Coronary artery (tissue), 2 donors: ENCODE data around the gene USB1.
A peak's percentile ranks its signal among the peaks of the same experiment; 100 is the strongest.

ENCODE experiments used
- DNase-seq: peaks from one replicate; pipeline ENCODE4 v3.0.0-alpha.2; 2017; ENCODE audit warnings: low spot score
- H3K27ac ChIP-seq, 2 donors: fragments of 200-600 bp; sonication (generic); one replicate each; pipeline ENCODE4 v1.5.1; 2016 to 2019
- H3K4me3 ChIP-seq: fragments of 200-600 bp; sonication (generic); 2 replicates; pipeline ENCODE4 v1.5.1; 2016; ENCODE audit warnings: mild to moderate bottlenecking, moderate library complexity
- CTCF ChIP-seq: fragments of 200-600 bp; sonication (generic); IDR thresholded peaks from one replicate; pipeline ENCODE4 v1.5.1; 2019; ENCODE audit warnings: antibody characterized with exemption

The USB1 gene

DNA sequence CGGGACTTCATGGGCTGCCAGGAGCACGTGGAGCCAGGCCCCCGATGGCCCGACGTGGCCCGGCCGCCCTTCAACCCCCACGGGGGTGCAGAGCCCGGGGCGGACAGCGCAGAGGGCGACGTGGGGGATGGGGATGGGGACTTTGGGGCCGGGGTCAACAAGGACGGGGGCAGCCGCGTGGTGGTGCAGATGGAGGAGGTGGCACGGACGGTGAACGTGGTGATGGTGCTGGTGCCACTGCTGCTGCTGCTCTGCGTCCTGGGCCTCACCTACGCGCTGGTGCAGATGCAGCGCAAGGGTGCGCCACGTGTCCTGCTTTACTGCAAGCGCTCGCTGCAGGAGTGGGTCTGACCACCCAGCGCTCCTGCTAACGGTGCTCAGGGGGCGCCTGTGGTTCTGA is 43.9 kb downstream of the USB1 start:
- no peak overlapping the region for H3K4me3 ChIP-seq
- DNase-seq, result no peak
- no peak overlapping the region for H3K27ac ChIP-seq
- TF ChIP-seq CTCF, result no peak

DNA sequence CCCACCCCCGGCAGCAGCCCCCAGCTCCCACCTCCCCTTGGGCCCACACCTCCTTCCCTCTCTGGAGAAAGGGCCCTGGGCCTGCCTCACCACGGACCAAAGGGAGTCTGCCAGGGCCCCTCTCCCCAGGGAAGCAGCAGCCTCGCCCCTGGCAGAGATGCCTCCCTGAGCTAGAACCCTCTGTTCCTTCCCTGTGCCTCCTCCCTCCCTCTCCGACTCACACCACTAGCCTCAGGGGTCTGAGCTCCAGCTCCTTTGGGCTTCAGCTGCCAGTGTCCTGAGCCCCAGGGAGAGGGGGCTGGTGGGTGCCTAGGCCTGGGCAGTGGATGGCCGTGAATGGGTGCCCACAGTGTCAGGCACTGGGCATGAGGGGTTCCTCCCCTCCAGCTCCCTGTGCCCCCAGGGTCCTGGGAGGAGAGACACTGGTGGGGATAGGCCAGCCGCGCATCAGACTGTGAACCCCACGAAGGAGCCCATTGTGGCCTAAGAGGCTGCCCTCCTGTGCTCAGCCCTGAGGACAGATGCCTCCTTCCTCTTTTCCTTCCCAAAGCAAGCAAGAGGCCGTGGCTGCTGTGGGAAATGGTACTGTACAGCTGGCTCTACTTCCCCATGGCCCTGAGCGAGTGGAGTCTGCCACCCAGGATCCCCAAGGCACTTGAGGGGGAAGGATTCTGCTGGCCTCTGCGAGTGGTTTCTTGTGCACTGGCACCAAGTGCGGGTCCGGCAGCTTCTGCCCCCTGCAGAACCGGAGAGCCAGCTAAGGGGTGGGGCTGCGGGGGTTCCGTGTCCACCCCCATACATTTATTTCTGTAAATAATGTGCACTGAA is 45.1 kb downstream of the USB1 start:
- no peak for TF ChIP-seq CTCF
- no peak overlapping the region for H3K4me3 ChIP-seq
- no peak overlapping the region for H3K27ac ChIP-seq
- DNase-seq, result no peak

DNA sequence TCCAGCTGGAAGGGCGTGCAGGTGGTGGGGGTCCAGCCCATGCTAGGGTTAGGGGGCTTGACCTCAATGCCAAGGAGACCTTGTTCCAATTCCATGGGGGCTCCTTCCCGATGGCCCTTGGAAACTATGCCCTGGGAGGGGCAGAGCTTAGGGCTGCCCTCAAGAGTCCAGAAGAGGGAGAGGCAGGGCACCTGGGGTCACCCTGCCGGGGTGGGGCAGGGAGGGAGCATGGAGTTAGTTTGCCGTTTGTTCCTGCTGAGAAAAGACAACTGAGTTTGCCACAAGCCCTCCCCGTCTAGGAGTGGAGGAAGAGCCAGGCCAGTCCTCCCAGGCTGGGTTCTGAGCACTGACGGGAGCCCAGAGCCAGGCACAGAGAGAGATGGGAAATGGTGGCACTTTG is 45.7 kb downstream of the USB1 start:
- H3K27ac ChIP-seq, result no peak overlapping the region
- no peak overlapping the region for H3K4me3 ChIP-seq
- DNase-seq, result no peak
- no peak for TF ChIP-seq CTCF

DNA sequence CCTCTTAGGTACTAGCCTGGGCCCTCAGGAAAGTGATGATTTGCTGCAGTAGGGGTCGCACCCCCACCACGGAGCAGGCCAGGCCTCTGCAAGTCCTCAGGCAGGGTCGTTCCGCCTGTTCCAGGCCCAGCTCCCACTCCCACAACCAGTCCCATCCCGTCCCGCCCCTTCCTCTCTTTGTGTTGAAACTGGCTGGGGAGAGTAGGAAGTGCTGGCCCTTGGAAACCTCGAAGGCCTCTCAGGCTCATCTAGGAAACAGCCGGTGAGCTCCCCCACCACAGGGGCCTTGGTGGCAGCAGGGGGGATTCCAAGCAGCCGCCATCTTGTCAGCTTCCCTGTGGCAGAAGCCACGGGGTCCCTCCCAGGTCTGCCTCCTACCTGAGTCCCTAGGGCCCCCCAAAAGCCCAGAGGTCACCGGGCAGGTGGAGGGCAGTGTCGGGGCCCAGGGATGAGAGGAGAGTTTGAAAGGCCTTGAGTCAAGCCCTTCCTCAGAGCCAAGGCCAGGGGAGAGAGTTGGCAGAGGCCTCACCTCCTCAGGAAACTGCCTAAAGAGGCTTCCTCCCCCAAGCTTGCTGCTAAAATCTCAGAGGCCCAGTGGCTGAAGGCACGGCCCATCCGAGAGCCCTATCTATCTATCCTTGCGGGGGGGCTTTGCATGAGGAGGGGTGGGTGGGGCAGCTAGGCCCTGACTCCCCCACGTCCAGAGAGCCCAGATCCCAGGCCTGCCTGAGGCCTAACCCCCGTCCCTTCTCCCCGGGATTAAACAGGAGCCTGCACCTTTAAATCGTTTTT is 46.5 kb downstream of the USB1 start:
- H3K27ac ChIP-seq, result peak overlapping the region in 1 of 2 donors; percentile 21
- no peak for TF ChIP-seq CTCF
- no peak overlapping the region for H3K4me3 ChIP-seq
- DNase-seq, result peak; percentile 45

DNA sequence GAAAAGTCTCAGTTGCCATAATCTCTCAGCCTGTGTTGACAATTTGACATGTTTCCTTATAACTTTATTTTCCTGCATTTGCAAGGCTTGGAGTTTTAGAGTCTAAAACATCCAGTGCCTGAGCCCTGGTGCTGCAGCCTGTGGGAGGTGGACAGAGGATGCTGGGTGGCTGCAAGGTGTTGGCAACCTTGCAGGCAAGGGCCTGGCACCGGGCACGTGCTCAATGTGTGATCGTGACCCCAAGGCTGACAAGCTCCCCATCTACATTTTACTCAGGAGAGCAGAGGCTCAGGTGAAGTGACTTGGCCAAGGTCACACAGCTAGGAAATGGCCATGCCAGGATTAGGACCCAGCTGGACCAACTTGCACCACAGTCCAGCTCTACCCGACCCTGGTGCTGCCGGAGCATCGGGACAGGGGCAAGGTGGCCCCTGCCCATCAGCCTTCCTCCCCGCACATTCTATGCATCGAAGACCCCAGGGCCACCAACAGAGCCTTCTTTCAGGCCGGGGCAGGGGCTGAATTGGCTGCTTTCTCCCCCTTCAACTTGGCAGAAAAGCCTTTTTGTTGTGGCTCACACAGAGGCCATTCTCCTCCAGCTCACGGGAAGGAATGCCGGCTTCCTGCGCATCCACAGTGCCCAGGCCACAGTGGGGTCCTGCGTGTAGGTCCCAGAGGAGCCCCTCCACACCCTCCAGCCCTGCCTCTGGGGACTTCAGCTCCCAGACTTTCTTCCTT is 47.5 kb downstream of the USB1 start:
- Histone ChIP-seq H3K4me3 (no peak overlapping the region), H3K27ac (no peak overlapping the region)
- no peak for DNase-seq
- TF ChIP-seq CTCF, result no peak

- no peak overlapping the region for H3K4me3 ChIP-seq
- TF ChIP-seq CTCF, result no peak
- DNase-seq, result no peak
- H3K27ac ChIP-seq, result no peak overlapping the region
Measured at GRCh38 chr16:58049232-58050185, 48.3 kb downstream of the USB1 start.
